ENCODE data around the gene TTC23.
"Not testable (repeated sequence)": the region's sequence is repeated elsewhere in the genome, so short reads cannot be mapped to it uniquely, and the experiment has no call there.

Gene TTC23

GRCh38 chr15:99197856-99198255 is 51.5 kb downstream of the TTC23 start:
- no peak for DNase-seq

GRCh38 chr15:99192181-99192580 is 57.2 kb downstream of the TTC23 start:
- DNase-seq: not testable (repeated sequence)

- DNase-seq: no peak
Measured at GRCh38 chr15:99187936-99188335, 61.4 kb downstream of the TTC23 start.

- no peak for DNase-seq
Measured at GRCh38 chr15:99185414-99186130, 63.8 kb downstream of the TTC23 start.

- DNase-seq: no peak
Measured at GRCh38 chr15:99182791-99183190, 66.6 kb downstream of the TTC23 start.

GRCh38 chr15:99181545-99181971 is 67.8 kb downstream of the TTC23 start:
- no peak for DNase-seq

GRCh38 chr15:99180964-99181306 is 68.4 kb downstream of the TTC23 start:
- no peak for DNase-seq

GRCh38 chr15:99180086-99180963 is 69.1 kb downstream of the TTC23 start:
- DNase-seq: no peak

- DNase-seq: no peak
Measured at GRCh38 chr15:99177679-99178078, 71.7 kb downstream of the TTC23 start.

- no peak for DNase-seq
Measured at GRCh38 chr15:99176757-99177156, 72.6 kb downstream of the TTC23 start.

GRCh38 chr15:99174567-99175395 is 74.6 kb downstream of the TTC23 start:
- DNase-seq: no peak

GRCh38 chr15:99172989-99173388 is 76.4 kb downstream of the TTC23 start:
- DNase-seq: no peak

- no peak for DNase-seq
Measured at GRCh38 chr15:99172171-99172570, 77.2 kb downstream of the TTC23 start.

GRCh38 chr15:99170476-99171065 is 78.8 kb downstream of the TTC23 start:
- DNase-seq: no peak

- DNase-seq: no peak
Measured at GRCh38 chr15:99169769-99170311, 79.5 kb downstream of the TTC23 start.

GRCh38 chr15:99168601-99169580 is 80.5 kb downstream of the TTC23 start:
- no peak for DNase-seq

GRCh38 chr15:99167640-99168039 is 81.7 kb downstream of the TTC23 start:
- DNase-seq: no peak

- no peak for DNase-seq
Measured at GRCh38 chr15:99167201-99167600, 82.2 kb downstream of the TTC23 start.

- no peak for DNase-seq
Measured at GRCh38 chr15:99165956-99166689, 83.3 kb downstream of the TTC23 start.
